Thoracic aorta (tissue), 2 donors: ENCODE measurements around the gene NFX1. TPM values are rescaled to one million over a fixed set of nuclear protein-coding genes. Genes with fewer than 3 reads are reported as not detected.
A peak's percentile ranks its signal among the peaks of the same experiment; 100 is the strongest.

Source experiments
- ATAC-seq: fragments of 150-250 bp; one replicate; pipeline ENCODE4 v1.8.0; 2017; ENCODE audit warnings: low read depth; ENCODE audit not compliant: insufficient number of reproducible peaks, low FRiP score
- DNase-seq: peaks from one replicate; pipeline ENCODE4 v3.0.0-alpha.2; 2020; ENCODE audit warnings: low spot score
- H3K27ac ChIP-seq, 2 donors: fragments of 200-600 bp; sonication (generic); 1 replicate in 1 of 2; 2 replicates in 1 of 2; pipeline ENCODE4 v1.5.1; 2016; ENCODE audit warnings: mild to moderate bottlenecking in 2 of 2, moderate library complexity in 2 of 2
- H3K27me3 ChIP-seq: fragments of 200-600 bp; sonication (generic); replicated peaks from 2 replicates; pipeline ENCODE4 v1.6.0; 2016; ENCODE audit warnings: mild to moderate bottlenecking; ENCODE audit not compliant: insufficient read depth
- H3K36me3 ChIP-seq: fragments of 200-600 bp; sonication (generic); one replicate; pipeline ENCODE4 v1.5.1; 2016
- H3K4me1 ChIP-seq, 2 donors: fragments of 200-600 bp; sonication (generic); 1 replicate in 1 of 2; 2 replicates in 1 of 2; pipeline versions ENCODE4 v1.5.1 to v1.6.0; 2016; ENCODE audit warnings: low read depth in 2 of 2, mild to moderate bottlenecking in 1 of 2; ENCODE audit not compliant: control insufficient read depth in 1 of 2
- H3K4me3 ChIP-seq: fragments of 200-600 bp; sonication (generic); 2 replicates; pipeline ENCODE4 v1.5.1; 2016; ENCODE audit warnings: mild to moderate bottlenecking
- H3K9me3 ChIP-seq: fragments of 200-600 bp; sonication (generic); 2 replicates; pipeline ENCODE4 v1.5.1; 2016
- CTCF ChIP-seq: fragments of 200-600 bp; sonication (generic); IDR thresholded peaks from one replicate; pipeline ENCODE4 v1.5.1; 2019; ENCODE audit warnings: antibody characterized with exemption
- total RNA-seq, 2 donors: library from RNA; depleted of rRNA; stranded (reverse); fragments of >200 nt; gene quantifications; one replicate each; pipeline versions ENCODE4 v1.1.0 to v1.2.3, GENCODE V29; 2016

NFX1 gene
- total RNA-seq, 2 donors from 2014 or later = 22.5 to 39.7 TPM

- H3K27ac ChIP-seq = peak overlapping the region; percentile 75 to 82
- peaks cover 7 to 29% of the 10 kb centered on the region in 2 donors for H3K4me1 ChIP-seq
- no peak for TF ChIP-seq CTCF
- no peak for DNase-seq
- peak overlapping the region; percentile 79 for H3K4me3 ChIP-seq
- ATAC-seq = no peak
- peaks cover 14% of the 10 kb centered on the region for H3K36me3 ChIP-seq
- no peaks in the 10 kb centered on the region for H3K27me3 ChIP-seq
- no peaks in the 10 kb centered on the region for H3K9me3 ChIP-seq
Measured at GRCh38 chr9:33265211-33265865, 25.0 kb upstream of the NFX1 start.

- TF ChIP-seq CTCF = no peak
- DNase-seq (no peak), ATAC-seq (no peak)
- no peak overlapping the region for H3K4me3 ChIP-seq
- H3K27me3 ChIP-seq = no peaks in the 10 kb centered on the region
- H3K27ac ChIP-seq = no peak overlapping the region
- no peaks in the 10 kb centered on the region for H3K9me3 ChIP-seq
- peaks cover 7 to 29% of the 10 kb centered on the region in 2 donors for H3K4me1 ChIP-seq
- H3K36me3 ChIP-seq = peaks cover 28% of the 10 kb centered on the region
Measured at GRCh38 chr9:33267151-33267767, 23.1 kb upstream of the NFX1 start.

GRCh38 chr9:33270146-33270545 is 20.2 kb upstream of the NFX1 start:
- TF ChIP-seq CTCF = no peak
- DNase-seq = no peak
- Histone ChIP-seq H3K36me3 (peaks cover 47% of the 10 kb centered on the region), H3K4me1 (peaks cover 7 to 16% of the 10 kb centered on the region in 2 donors), H3K4me3 (no peak overlapping the region), H3K9me3 (no peaks in the 10 kb centered on the region), H3K27me3 (no peaks in the 10 kb centered on the region), H3K27ac (no peak overlapping the region)
- ATAC-seq = no peak

- Histone ChIP-seq H3K4me3 (no peak overlapping the region), H3K4me1 (no peaks in the 10 kb centered on the region), H3K27ac (no peak overlapping the region), H3K9me3 (no peaks in the 10 kb centered on the region), H3K36me3 (peaks cover 63% of the 10 kb centered on the region), H3K27me3 (no peaks in the 10 kb centered on the region)
- ATAC-seq (no peak), DNase-seq (no peak)
- TF ChIP-seq CTCF = no peak
Measured at GRCh38 chr9:33272061-33272460, 18.3 kb upstream of the NFX1 start.

GRCh38 chr9:33273266-33273971 is 16.9 kb upstream of the NFX1 start:
- H3K27me3 ChIP-seq = no peaks in the 10 kb centered on the region

More at GRCh38 chr9:33273266-33273971, 16.9 kb upstream of the NFX1 start:
- DNase-seq = no peak
- TF ChIP-seq CTCF = no peak
- Histone ChIP-seq H3K36me3 (peaks cover 69% of the 10 kb centered on the region), H3K4me1 (no peaks in the 10 kb centered on the region), H3K4me3 (no peak overlapping the region), H3K9me3 (no peaks in the 10 kb centered on the region), H3K27ac (no peak overlapping the region)
- no peak for ATAC-seq
